Bronchial epithelial cell (primary cell): Measurements from ENCODE around the gene GPER1. TPM values are rescaled to one million over a fixed set of nuclear protein-coding genes. Genes with fewer than 3 reads are reported as not detected.

Experiments
- DNase-seq: peaks from one replicate; pipeline ENCODE4 v3.0.0-alpha.2; 2010; ENCODE audit warnings: low read depth
- FAIRE-seq: peaks from 2 replicates; lab custom pipeline; 2011; peaks lifted over from hg19 to GRCh38; lab: Jason Lieb, UNC
- H3K27me3 ChIP-seq: 2 replicates; pipeline ENCODE4 v1.5.1; 2011; ENCODE audit warnings: low read length; ENCODE audit not compliant: control insufficient read depth, insufficient read depth
- H3K36me3 ChIP-seq: 2 replicates; pipeline ENCODE4 v1.5.1; 2011; ENCODE audit warnings: low read length; ENCODE audit not compliant: control insufficient read depth, insufficient read depth
- H3K4me3 ChIP-seq: 2 replicates; pipeline ENCODE4 v1.5.1; 2011; ENCODE audit warnings: mild to moderate bottlenecking, low read depth, low read length, control low read depth
- total RNA-seq: library from RNA; depleted of rRNA; stranded (reverse); fragments of >200 nt; gene quantifications from 2 replicates; pipeline ENCODE4 v1.2.1, GENCODE V29; 2014
- TF ChIP-seq, protein P1 (sequence below): IDR thresholded peaks from 2 replicates; pipeline ENCODE4 v1.5.1; 2011; ENCODE audit warnings: mild to moderate bottlenecking, moderate library complexity, low read length, control low read depth, inconsistent platforms; ENCODE audit not compliant: insufficient read depth, severe bottlenecking

Gene GPER1
- total RNA-seq, 1 donor from 2014 or later = under 0.01 TPM

- Histone ChIP-seq H3K36me3 (peaks cover 1% of the 10 kb centered on the region), H3K4me3 (no peak overlapping the region), H3K27me3 (no peaks in the 10 kb centered on the region)
- no peak for FAIRE-seq
- no peak for DNase-seq
- TF ChIP-seq, protein P1, sequence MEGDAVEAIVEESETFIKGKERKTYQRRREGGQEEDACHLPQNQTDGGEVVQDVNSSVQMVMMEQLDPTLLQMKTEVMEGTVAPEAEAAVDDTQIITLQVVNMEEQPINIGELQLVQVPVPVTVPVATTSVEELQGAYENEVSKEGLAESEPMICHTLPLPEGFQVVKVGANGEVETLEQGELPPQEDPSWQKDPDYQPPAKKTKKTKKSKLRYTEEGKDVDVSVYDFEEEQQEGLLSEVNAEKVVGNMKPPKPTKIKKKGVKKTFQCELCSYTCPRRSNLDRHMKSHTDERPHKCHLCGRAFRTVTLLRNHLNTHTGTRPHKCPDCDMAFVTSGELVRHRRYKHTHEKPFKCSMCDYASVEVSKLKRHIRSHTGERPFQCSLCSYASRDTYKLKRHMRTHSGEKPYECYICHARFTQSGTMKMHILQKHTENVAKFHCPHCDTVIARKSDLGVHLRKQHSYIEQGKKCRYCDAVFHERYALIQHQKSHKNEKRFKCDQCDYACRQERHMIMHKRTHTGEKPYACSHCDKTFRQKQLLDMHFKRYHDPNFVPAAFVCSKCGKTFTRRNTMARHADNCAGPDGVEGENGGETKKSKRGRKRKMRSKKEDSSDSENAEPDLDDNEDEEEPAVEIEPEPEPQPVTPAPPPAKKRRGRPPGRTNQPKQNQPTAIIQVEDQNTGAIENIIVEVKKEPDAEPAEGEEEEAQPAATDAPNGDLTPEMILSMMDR = no peak
These were observed 11.5 kb upstream of the GPER1 start for GRCh38 chr7:1076184-1077072.

DNA sequence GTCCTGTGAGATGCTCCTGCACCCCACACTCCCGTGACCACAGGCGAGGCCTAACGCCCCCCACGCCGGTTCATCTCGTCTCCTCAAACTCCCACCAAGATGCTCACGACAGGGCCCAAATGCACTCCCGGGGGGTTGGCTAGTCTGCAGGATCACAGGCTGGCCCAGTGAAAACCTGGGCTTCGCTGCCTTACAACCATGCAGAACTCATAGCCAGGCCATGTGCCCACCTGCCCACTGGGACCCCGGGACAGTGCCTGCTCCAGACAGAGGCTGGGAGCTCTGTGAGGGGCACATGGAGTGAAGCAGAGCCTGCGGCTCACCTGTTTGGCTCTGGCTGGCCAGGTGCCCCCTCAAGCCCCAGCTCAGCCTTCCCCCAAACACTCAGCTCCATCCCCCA is 9.4 kb upstream of the GPER1 start:
- Histone ChIP-seq H3K27me3 (no peaks in the 10 kb centered on the region), H3K4me3 (no peak overlapping the region), H3K36me3 (no peaks in the 10 kb centered on the region)
- FAIRE-seq (no peak), DNase-seq (no peak)
- TF ChIP-seq, protein P1 = no peak

DNA sequence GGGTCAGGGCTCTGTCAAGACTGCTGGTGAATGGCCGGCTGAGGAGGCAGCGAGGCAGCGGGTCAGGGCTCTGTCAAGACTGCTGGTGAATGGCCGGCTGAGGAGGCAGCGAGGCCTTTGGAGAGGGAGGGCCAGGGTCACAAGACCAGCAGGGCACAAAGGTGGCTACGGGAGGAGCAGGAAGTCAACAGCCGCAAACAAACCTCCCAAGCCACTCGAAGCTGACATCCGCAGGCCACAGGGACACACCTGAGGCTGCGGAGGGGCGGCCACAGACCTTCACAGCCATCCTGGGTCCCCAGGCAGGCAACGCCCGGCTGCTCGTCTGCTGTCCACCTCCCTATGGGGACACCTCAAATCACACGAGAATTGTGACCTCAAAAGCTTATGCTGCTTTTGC is 8.9 kb upstream of the GPER1 start:
- Histone ChIP-seq H3K4me3 (no peak overlapping the region), H3K27me3 (no peaks in the 10 kb centered on the region), H3K36me3 (peaks cover under 1% of the 10 kb centered on the region)
- no peak for FAIRE-seq
- DNase-seq = no peak
- TF ChIP-seq, protein P1 = no peak

GRCh38 chr7:1079546-1079945 is 8.4 kb upstream of the GPER1 start:
- H3K36me3 ChIP-seq = peaks cover 3% of the 10 kb centered on the region
- no peak overlapping the region for H3K4me3 ChIP-seq
- TF ChIP-seq, protein P1 = no peak
- DNase-seq (no peak), FAIRE-seq (no peak)
- no peaks in the 10 kb centered on the region for H3K27me3 ChIP-seq

DNA sequence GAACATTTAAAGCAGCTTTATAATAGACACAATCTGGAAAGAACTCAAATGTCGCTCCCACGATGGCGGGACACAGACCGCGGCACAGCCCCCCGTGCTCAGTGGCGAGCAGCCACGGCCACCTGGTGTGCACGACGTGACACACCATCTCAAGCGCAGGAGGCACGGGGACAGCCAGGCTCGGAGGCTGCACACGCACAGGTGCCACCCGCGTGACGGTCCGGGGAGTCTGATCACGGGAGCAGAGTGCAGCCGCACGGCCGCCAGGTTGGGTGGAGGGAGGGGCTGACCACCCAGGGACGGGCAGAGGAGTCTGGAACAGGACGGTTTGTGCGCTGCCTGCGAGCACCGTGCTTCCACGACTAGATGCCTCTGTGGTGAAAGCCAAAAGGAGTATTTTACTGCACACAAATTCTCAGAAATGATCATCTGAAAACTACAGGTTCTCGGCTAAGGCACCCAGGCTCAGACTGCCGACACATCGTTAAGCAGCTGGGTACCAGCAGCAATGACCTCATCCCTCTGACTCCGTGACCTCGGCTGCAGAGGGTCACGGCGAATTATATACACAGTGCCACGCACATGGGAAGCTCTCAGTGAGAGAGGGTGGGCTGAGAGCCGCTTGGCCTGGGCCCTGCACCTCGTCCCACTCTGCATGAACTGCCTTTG is 7.5 kb upstream of the GPER1 start:
- FAIRE-seq (no peak), DNase-seq (no peak)
- no peaks in the 10 kb centered on the region for H3K27me3 ChIP-seq
- H3K36me3 ChIP-seq = peaks cover 3% of the 10 kb centered on the region
- TF ChIP-seq, protein P1 = no peak
- no peak overlapping the region for H3K4me3 ChIP-seq
